Activated T-cell treated with anti-CD3 and anti-CD28 coated beads for 24 hours (primary cell): ENCODE results near the gene EPPIN.
"Not testable (repeated sequence)": the region's sequence is repeated elsewhere in the genome, so short reads cannot be mapped to it uniquely, and the experiment has no call there.

Source experiments
- DNase-seq: peaks from one replicate; pipeline ENCODE4 v3.0.0-alpha.2; 2020; ENCODE audit warnings: low read depth

EPPIN gene

DNA sequence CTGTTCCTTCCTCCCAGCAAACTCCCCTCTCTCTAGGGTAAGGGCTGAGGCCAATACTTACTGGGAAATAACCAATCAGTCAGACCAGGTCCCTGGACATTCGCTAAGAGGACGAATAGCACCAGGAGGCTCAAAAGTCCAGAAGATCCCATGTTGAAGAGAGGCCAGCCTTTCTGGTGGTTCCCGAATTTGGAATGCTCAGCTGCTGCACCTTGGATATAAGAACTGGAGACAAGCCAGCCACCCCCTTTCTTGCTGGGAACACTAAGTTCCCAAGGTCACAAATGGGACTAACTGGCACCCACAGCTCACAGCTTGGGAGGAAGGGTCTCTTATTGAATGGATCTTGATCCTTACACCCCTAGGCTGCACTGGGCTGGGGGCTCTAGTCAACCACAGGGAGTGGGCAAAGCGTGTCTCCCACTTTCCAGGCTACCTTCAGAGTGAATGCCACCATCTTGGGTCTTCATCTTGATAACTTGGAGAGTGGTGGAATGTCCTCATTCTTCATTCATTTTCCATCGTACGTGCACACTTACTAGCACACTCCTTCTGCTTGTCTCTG, at the start of gene EPPIN:
Gene EPPIN, minus strand, starts transcription at position 196 of the 565 bp plus-strand sequence. Its CDS starts 44 bp downstream, at position 152.
- no peak for DNase-seq

DNA sequence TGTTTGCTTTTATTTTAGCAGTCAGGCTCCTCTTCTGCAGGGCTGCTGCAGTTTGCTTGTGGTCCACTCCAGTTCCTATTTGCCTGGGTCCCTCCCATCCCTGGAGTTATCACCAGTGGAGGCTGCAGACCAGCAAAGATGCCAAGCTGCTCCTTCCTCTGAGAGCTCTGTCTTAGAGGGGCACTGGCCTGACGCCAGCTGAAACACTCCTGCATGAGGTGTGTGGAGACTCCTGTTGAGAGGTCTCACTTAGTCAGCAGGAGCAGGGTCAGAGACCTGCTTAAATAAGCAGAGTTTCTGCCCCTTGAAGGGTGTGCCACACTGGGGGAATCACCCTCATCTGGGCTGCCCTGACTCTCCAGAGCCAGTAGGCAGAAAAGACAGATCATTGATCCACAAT, 48.0 kb upstream of the EPPIN start:
- no peak for DNase-seq

DNA sequence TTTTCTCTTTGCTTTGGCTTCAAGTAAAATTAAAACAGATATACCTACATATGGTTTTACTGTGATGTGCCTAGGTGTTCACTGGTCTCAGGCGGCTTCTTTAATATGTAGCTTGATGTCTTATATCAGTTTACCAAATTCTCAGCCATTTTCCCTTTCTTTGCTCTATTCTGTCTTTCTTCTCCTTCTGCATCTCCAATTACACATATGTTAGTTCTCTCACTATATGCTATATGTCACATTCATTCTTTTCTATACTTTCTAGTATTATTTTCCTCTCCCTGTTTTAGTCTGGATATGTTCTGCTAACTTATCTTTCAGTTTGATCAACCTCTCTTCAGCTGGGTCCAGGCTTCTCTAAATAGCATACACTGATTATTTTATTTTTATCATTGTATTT, 46.3 kb upstream of the EPPIN start:
- no peak for DNase-seq

DNA sequence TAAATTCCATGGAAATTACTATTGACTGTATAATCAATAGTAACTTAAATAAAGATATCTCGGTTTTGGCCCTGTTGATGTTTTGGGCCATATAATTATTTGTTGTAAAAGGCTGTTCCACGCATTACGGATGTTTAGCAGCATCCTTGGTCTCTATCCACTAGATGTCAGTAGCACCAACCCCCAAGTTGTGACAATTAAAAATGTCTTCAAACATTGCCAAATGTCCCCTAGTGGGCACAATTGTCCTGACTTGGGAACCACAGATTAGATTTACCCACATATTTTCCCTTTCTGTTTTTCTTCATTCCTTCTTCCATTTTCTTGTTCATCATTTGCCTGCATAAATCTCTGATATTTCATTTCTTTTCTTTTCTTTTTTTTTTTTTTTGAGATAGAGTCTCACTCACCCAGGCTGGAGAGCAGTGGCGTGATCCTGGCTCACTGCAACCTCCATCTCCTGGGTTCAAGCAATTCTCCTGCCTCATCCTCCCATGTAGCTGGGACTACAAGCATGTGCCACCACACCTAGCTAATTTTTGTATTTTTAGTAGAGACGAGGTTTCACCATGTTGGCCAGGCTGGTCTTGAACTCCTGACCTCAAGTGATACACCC, 45.5 kb upstream of the EPPIN start:
- DNase-seq, result peak; percentile 9

DNA sequence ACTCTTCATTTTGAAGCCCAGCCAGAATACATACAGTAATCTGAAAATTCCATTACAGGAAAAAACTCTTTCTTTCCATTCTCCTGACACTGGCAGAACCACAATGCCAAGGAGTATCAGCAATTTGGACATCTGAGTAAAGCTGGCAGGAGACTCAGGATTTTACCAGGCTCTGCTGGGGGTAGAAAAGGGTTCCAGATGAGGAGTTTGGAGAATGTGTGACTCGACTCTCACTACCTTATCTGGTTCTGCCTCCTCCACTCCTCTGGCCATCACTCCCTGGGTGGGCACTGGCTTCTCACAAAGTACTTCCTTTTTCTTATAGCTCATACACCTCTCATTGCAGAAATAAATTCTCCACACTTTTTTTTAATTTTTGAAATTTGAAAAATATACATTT, 42.5 kb upstream of the EPPIN start:
- no peak for DNase-seq

DNA sequence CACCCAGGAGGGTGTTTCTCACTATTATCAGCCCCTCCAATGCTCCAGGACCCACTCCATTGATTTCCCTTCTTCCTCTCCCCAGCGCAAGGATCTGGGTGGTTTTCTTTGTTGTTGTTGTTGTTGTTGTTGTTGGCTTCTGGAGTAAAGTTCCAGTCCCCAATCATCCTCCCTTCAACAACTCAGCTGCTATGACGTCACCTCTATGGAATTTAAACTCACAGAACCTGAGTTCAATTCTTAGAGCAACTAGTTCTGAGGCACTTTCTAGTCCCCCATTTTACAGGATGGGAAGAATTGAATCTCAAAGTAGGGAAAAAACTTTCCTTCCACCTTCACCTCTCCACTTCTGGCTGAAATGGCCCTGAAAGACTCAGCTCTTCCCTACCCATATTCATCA, 41.6 kb upstream of the EPPIN start:
- no peak for DNase-seq

DNA sequence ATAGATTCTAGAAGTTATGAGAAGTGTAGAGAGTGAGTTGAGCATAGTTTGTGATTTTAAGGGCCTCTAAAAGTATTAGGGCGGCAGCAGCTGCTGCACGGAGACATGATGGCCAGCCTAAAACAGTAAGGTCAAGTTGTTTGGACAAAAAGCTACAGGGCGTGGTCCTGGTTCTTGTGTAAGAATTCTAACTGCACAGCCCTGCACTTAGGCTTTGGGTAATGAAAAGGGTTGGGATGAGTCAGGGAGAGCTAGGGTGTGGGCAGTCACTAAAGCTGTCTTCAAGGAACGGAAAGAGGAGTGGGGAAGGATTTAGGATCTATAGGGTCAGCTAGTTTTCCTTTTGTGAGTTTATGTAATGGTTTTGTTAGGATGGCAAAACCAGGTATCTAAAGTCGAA, 38.8 kb upstream of the EPPIN start:
- not testable (repeated sequence) for DNase-seq

DNA sequence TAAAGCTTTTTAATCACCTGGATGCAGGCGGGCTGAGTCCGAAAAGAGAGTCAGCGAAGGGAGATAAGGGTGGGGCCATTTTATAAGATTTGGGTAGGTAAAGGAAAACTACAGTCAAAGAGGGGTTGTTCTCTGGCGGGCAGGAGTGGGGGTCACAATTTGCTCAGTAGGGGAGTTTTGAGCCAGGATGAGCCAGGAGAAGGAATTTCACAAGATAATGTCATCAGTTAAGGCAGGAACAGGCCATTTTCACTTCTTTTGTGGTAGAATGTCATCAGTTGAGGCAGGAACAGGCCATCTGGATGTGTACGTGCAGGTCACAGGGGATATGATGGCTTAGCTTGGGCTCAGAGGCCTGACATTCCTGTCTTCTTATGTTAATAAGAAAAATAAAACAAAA, 37.1 kb upstream of the EPPIN start:
- DNase-seq, result not testable (repeated sequence)

DNA sequence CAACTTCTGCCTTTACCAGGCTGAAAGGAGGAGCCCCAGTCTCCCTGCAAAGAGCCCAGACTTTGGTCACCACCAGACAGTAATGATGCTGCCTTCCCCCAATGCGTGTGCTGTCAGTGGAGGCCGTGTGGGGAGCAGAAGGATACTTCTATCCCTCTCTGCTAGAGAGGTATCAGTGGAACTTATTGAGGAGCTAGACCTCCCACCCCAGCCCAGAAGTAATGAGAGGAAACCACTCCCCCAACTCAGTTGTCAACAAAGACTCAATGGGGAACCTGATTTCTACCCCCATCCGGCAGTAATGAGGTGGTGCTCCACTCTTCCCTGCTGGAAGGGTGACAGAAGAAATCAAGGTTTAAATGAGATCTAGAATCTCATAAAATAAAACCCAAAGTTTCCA, 36.3 kb upstream of the EPPIN start:
- no peak for DNase-seq

DNA sequence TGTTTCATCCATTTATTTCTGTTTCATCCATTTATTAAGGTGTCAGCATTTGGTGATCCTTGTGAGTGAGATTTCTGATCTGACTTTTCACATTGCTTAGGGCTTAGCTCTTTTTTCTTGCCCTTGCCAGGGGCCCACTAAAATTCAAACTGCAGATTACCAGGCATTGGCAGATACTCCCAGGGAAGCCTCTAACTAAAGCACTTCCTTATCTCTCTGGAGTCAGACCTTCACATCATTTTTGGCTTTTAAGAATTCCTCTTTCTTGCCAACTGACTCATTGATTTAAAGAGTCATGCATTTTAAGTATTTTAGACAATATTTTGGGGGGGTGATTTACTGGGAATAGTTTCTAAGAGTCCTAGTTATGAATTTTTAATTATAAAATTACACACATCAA, 34.5 kb upstream of the EPPIN start:
- no peak for DNase-seq

DNA sequence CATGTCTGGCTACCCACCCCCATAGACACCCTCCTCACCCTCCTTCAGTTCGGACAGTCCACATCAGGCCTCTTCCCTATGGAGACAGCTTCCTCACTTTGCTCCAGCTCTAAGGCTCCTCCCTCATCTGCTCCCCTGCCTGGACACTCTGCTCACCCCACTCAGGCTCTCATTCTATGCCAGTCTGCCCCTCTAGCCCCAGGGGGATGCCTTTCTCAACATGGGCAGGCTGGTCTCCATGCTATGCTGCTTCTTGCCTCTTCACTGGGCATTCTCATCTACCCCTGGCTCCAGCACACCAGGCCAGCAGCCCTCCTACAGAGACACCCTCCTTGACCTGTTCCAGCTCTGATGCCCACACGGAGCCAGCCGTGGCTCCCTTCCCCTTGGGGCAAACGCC, 32.0 kb upstream of the EPPIN start, which contains the start of gene WFDC8:
Gene WFDC8, minus strand, starts transcription at position 101 of the 400 bp plus-strand sequence. Its CDS starts 37 bp downstream, at position 64.
- DNase-seq, result no peak

DNA sequence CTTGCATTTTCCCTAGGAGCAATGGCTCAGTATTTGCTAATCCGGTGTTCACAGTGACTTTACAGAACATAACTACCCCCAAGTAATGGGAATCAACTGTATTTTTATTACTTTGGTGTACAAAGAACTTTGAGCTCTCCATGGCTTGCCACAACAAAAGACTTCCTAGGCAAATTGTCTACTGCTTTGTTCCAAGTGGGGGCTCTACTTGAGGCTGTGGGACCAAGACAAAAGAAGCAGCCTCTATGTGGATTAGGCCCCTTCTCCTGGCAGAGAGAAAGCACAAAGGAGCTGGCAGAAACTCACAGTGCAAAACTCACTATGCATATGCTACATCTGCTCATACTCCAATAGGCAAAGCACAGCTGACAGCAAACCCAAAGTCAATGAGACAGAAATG, 31.0 kb upstream of the EPPIN start:
- DNase-seq, result no peak

DNA sequence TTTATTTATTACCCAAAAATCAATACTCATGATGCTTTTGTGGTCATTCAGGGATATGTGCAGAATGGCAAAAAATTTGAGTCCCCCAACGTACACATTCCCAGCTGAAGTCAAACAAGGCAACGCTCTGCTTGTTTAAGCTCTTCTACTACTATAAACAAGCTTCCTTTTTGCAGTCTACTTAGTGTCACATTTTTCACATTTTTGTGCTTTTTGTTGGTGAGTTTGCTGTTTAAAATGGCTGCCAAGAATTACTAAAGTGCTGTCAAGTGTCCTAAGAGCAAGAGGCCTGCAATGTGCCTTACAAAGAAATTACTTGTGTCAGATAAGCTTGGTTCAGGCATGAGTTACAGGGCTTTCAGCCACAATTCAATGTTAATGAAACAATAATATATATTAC, 29.8 kb upstream of the EPPIN start:
- DNase-seq, result no peak

DNA sequence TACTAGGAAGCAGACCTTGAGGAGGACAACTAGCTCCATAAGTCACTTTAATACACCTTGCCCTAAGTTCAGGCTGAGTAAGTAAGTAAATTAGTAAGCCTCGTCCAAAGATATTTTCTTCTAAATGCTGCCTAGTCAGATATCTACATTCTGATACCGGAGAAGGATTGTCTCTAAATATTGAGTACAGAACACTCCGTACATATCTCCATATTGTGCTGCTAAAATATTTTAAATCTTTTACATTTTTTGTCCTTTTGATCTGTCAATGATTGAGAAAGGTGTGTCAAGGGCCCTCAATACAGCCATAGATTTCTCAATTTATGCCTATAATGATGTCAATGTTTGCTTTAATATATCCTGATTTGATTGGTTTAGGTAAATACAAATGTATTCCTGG, 28.7 kb upstream of the EPPIN start:
- DNase-seq, result no peak

DNA sequence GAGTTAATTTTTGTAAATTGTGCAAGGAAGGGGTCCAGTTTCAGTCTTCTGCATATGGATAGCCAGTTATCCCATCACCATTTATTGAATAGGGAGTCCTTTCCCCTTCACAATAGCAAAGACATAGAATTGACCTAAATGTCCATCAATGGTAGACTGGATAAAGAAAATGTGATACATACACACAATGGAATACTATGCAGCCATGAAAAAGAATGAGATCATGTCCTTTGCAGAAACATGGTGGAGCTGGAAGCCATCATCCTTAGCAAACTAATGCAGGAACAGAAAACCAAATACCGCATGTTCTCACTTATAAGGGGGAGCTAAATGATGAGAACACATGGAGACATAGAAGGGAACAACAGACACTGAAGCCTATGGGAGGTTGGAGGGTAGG, 22.4 kb upstream of the EPPIN start:
- not testable (repeated sequence) for DNase-seq

DNA sequence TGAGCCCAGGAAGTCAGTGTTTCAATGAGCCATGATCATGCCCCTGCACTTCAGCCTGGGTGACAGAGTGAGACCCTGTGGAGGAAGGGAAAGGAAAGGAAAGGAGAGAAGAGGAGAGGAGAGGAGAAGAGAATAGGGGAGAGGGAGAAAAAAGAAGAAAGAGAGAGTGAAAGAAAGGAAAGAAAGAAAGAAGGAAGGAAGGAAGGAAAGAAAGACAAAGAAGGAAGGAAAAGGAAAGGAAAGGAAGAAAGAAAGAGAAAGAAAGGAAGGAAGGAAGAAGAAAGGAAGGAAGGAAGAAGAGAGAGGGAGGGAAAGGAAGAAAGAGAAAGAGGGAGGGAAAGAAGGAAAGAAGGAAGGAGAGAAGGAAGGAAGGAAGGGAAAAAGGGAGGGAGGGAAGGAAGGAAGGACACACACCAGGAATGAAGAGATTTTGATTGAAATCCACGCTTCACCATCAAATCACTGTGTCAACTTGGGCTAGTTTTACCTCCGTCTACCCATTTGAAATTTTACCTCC, 17.6 kb upstream of the EPPIN start:
- no peak for DNase-seq

DNA sequence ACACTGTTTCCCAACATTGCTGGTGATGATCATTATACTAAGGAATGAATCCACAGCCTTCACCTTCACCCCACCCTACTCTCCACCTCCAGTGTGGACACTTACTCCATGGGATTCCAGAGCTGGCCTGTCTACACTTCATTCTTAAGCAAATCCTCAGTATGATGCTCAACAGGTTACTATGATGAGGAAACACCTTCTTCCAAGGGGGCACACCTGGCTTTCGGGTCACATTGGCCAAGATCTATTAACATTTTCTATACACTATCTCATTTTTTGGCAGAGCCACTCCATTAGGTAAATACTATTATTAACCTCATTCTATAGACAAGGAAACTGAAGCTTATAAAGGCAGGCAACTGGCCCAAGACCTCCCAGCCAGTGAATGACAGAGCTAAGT, 8.0 kb upstream of the EPPIN start:
- no peak for DNase-seq

DNA sequence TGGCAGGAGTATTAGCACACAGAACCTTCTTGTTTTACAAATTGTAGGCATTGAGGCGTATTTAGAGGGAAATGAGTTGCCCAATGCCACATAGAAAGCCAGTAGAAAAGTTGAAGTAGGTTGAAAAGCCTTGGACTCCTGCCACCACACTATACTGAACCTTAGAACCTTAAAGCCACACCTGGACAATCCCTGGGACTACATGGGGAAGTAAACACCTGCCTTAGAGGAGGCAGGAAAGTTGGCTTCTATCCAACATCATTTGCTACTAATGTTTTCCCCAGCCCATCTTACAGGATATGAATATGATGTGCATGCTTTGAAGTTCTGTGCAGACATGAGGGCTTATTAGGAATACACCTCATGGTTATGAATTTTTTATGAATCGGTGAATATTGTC, 5.3 kb upstream of the EPPIN start:
- no peak for DNase-seq

DNA sequence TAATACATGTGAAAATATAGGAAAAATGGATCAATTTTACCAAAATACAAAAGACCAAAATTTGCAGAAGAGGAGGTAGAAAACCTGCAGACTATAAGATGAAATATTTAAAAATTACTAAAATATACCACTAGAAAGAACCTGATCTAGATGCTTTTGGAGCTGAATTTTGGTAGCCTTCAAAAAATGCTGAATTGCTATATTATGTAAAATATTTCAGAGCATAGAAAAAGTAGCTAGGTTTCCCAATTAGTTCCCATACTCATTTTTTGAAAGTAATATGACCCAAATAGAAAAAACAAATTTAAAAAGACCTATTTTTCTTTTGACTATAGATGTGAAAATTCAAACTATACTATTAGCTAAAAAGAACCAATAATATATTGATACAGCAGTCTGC, 3.6 kb upstream of the EPPIN start:
- no peak for DNase-seq

DNA sequence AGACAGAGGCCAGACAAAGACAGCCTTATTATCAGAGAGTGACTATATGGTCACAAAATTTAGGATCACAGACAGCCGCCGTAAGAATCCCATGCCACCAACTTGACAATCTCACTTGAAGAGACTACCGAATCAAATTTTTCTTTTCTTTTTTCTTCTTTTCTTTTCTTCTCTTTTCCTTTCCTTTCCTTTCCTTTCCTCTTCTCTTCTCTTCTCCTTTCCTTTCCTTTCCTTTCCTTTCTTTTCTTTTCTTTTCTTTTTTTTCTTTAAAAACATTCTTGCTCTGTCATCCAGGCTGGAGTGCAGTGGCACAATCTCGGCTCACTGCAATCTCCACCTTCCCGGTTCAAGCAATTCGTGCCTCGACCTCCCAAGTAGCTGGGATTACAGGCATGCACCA, 1.2 kb upstream of the EPPIN start:
- DNase-seq, result no peak

DNA sequence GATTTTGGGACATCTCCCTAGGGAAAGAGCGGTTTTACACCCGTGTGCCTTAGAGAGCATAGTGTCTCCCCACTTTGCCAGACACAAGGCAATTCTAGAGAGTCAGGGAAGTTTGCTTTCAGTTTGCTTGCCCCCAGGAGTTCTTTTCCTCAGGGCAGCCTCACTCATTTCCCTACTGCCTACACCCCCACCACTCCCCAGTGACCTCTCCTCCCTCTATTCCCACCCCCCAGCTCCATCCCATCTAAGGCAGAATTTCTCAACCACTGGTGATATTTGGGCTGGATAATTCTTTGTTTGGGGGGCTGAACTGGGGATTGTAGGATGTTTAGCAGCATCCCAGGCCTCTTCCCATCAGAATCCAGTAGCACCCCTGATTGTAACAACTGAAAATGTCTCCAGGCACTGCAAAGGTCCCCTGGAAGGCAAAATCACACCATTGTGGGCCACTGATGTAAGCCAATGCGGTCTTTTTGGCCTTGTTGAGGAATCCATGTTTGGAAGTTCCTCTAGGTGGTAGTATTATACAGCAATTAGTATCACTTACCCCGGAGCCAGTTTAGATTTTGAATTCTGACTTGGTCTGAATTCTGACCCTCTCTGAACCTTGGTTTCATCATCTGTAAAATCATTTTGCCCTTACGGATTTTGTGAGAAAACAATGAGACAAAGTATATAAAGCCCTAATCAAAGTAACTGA, 1.3 kb downstream of the EPPIN start:
- DNase-seq, result no peak

DNA sequence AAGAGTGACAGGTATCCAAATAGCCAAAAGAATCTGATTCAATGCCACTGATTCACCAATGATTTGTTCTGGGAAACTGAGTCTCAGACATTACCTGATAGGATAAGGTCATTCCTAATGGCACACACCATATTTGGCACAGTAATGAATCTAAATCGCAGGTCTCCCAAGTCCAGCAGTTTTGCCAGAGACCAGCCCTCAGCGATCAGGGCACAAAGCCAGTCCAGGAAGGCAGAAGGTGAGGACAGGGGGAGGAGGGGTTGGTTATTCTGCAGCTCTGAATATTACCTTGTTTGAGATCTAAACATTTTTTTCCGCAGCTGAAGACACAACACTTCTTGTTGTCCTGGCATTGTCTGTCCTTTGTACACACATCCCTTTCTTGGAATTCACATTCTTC, 1.9 kb downstream of the EPPIN start:
- no peak for DNase-seq

DNA sequence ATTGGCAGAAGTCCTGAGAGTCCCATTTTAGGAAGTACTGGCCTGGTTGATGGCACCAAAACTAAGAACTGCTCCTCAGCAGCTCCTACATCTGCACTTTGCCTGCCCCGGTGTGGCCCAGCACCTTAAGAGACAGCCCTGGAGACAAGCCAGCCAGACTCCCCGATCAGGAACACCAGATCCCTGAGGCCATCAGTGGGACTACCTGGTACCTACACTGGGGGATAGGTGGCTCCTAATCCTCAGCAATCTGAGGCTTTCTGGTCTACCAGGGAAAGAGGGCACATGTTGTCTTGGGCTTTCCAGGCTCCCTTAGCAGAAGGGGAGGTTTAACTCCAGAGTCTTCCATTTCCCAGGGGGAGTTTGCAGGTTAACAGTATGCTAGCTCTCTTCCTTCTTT, 7.8 kb downstream of the EPPIN start, which contains the start of gene WFDC6:
Gene WFDC6, minus strand, starts transcription at position 101 of the 400 bp plus-strand sequence. Its CDS starts 75 bp downstream, at position 26.
- no peak for DNase-seq
